BLaER1 treated with 17β-estradiol and CSF1 and Interleukin-3, amounts not matched to agents 10 nM and 100 nM (cell line): Measurements from ENCODE around the gene CD276.
A peak's percentile ranks its signal among the peaks of the same experiment; 100 is the strongest.

Experiments used
- H3K27ac ChIP-seq, 11 experiments: shearing (Covaris generic); formaldehyde crosslinking; 2 replicates each; pipeline ENCODE4 v1.8.1; 2022
- H3K27me3 ChIP-seq, 11 experiments: shearing (Covaris generic); formaldehyde crosslinking; 2 replicates each; pipeline ENCODE4 v1.8.1; 2022
- H3K36me3 ChIP-seq, 11 experiments: shearing (Covaris generic); formaldehyde crosslinking; 2 replicates each; pipeline ENCODE4 v1.8.1; 2022
- H3K4me1 ChIP-seq, 10 experiments: shearing (Covaris generic); formaldehyde crosslinking; 2 replicates each; pipeline ENCODE4 v1.8.1; 2022
- H3K4me2 ChIP-seq, 11 experiments: shearing (Covaris generic); formaldehyde crosslinking; 2 replicates each; pipeline ENCODE4 v1.8.1; 2022
- H3K4me3 ChIP-seq, 10 experiments: shearing (Covaris generic); formaldehyde crosslinking; 2 replicates each; pipeline ENCODE4 v1.8.1; 2022
- H3K9ac ChIP-seq, 11 experiments: shearing (Covaris generic); formaldehyde crosslinking; 2 replicates each; pipeline ENCODE4 v1.8.1; 2022
- H3K9me3 ChIP-seq, 11 experiments: shearing (Covaris generic); formaldehyde crosslinking; replicated peaks in 1 of 11; 2 replicates each; pipeline ENCODE4 v1.8.1; 2022
- H4K20me1 ChIP-seq, 11 experiments: shearing (Covaris generic); formaldehyde crosslinking; 2 replicates each; pipeline ENCODE4 v1.8.1; 2022
- Cebpa-rat ChIP-seq, 11 experiments: shearing (Covaris generic); IDR thresholded peaks; 2 replicates each; pipeline ENCODE4 v1.8.1; 2022

CD276 gene

GRCh38 chr15:73681063-73681462, 3.1 kb upstream of the CD276 start:
- H4K20me1 ChIP-seq = peaks cover 0 to 6% (median 0%) of the 10 kb centered on the region in 11 experiments; a peak in 6 of 22 replicates
- no peaks in the 10 kb centered on the region for H3K9me3 ChIP-seq
- TF ChIP-seq Cebpa-rat (IDR thresholded peaks at IDR 0.05) = no peak
- no peaks in the 10 kb centered on the region for H3K27me3 ChIP-seq
- no peak overlapping the region for H3K4me3 ChIP-seq
- peak overlapping the region in 5 of 11 experiments; percentile 38 to 91 (median 83); a peak in 10 of 22 replicates for H3K4me2 ChIP-seq
- H3K36me3 ChIP-seq = no peaks in the 10 kb centered on the region
- H3K27ac ChIP-seq = peak overlapping the region in 1 of 11 experiments; percentile 30; a peak in 1 of 22 replicates
- H3K9ac ChIP-seq = no peak overlapping the region
- peaks cover 11 to 84% (median 49%) of the 10 kb centered on the region in 10 experiments for H3K4me1 ChIP-seq

- Histone ChIP-seq H4K20me1 (peaks cover 0 to 16% (median 0%) of the 10 kb centered on the region in 11 experiments; a peak in 7 of 22 replicates), H3K27me3 (no peaks in the 10 kb centered on the region), H3K4me3 (no peak overlapping the region), H3K4me1 (peaks cover 17 to 94% (median 57%) of the 10 kb centered on the region in 10 experiments), H3K36me3 (no peaks in the 10 kb centered on the region), H3K9me3 (no peaks in the 10 kb centered on the region), H3K4me2 (peak overlapping the region in 6 of 11 experiments; percentile 12 to 91 (median 76); a peak in 10 of 22 replicates), H3K27ac (no peak overlapping the region), H3K9ac (no peak overlapping the region)
- no peak for TF ChIP-seq Cebpa-rat (IDR thresholded peaks at IDR 0.05)
Measured at GRCh38 chr15:73681856-73682599, 2.2 kb upstream of the CD276 start.

GRCh38 chr15:73682600-73683090, 1.5 kb upstream of the CD276 start:
- Histone ChIP-seq H3K4me2 (peak overlapping the region in 6 of 11 experiments; percentile 12 to 91 (median 76); a peak in 10 of 22 replicates), H3K9me3 (no peaks in the 10 kb centered on the region), H3K27ac (no peak overlapping the region; a peak in 1 of 22 replicates), H3K36me3 (no peaks in the 10 kb centered on the region), H3K4me3 (no peak overlapping the region), H3K9ac (no peak overlapping the region), H4K20me1 (peaks cover 0 to 22% (median 0%) of the 10 kb centered on the region in 11 experiments; a peak in 8 of 22 replicates), H3K27me3 (no peaks in the 10 kb centered on the region), H3K4me1 (peaks cover 17 to 95% (median 61%) of the 10 kb centered on the region in 10 experiments)
- TF ChIP-seq Cebpa-rat (IDR thresholded peaks at IDR 0.05) = no peak

- Histone ChIP-seq H3K4me2 (peak overlapping the region; percentile 68 to 91 (median 83)), H3K4me3 (peak overlapping the region in 3 of 10 experiments; percentile 62 to 74 (median 72); a peak in 3 of 20 replicates), H3K27me3 (no peaks in the 10 kb centered on the region), H3K4me1 (peaks cover 17 to 95% (median 63%) of the 10 kb centered on the region in 10 experiments), H3K27ac (peak overlapping the region in 7 of 11 experiments; percentile 24 to 87 (median 84); a peak in 9 of 22 replicates), H4K20me1 (peaks cover 0 to 29% (median under 1%) of the 10 kb centered on the region in 11 experiments; a peak in 10 of 22 replicates), H3K36me3 (no peaks in the 10 kb centered on the region), H3K9me3 (no peaks in the 10 kb centered on the region), H3K9ac (peak overlapping the region in 6 of 11 experiments; percentile 21 to 88 (median 84); a peak in 7 of 22 replicates)
- TF ChIP-seq Cebpa-rat (IDR thresholded peaks at IDR 0.05) = no peak
Measured at GRCh38 chr15:73683257-73683776, 866 bp upstream of the CD276 start.

- H4K20me1 ChIP-seq = peaks cover 0 to 44% (median 5%) of the 10 kb centered on the region in 11 experiments; a peak in 11 of 22 replicates
- TF ChIP-seq Cebpa-rat (IDR thresholded peaks at IDR 0.05) = no peak
- peak overlapping the region; percentile 80 to 90 (median 85) for H3K9ac ChIP-seq
- peaks cover 17 to 97% (median 61%) of the 10 kb centered on the region in 10 experiments for H3K4me1 ChIP-seq
- H3K9me3 ChIP-seq = no peaks in the 10 kb centered on the region
- no peaks in the 10 kb centered on the region for H3K27me3 ChIP-seq
- H3K4me2 ChIP-seq = peak overlapping the region; percentile 77 to 96 (median 85)
- peak overlapping the region; percentile 70 to 87 (median 83) for H3K27ac ChIP-seq
- no peaks in the 10 kb centered on the region for H3K36me3 ChIP-seq
- peak overlapping the region; percentile 62 to 80 (median 72) for H3K4me3 ChIP-seq
Measured at GRCh38 chr15:73684581-73685455, 635 bp downstream of the CD276 start.

GRCh38 chr15:73685981-73686380, 1.8 kb downstream of the CD276 start:
- Histone ChIP-seq H3K4me1 (peaks cover 17 to 97% (median 57%) of the 10 kb centered on the region in 10 experiments), H3K36me3 (no peaks in the 10 kb centered on the region), H3K27me3 (no peaks in the 10 kb centered on the region), H3K4me3 (peak overlapping the region in 4 of 10 experiments; percentile 71 to 80 (median 78); a peak in 7 of 20 replicates), H3K9ac (peak overlapping the region in 4 of 11 experiments; percentile 25 to 87 (median 84); a peak in 3 of 22 replicates), H3K27ac (peak overlapping the region in 2 of 11 experiments; percentile 9 to 87; a peak in 3 of 22 replicates), H3K9me3 (no peaks in the 10 kb centered on the region), H3K4me2 (peak overlapping the region; percentile 77 to 96 (median 85)), H4K20me1 (peaks cover 0 to 56% (median 5%) of the 10 kb centered on the region in 11 experiments; a peak in 14 of 22 replicates)
- TF ChIP-seq Cebpa-rat (IDR thresholded peaks at IDR 0.05) = no peak

- Histone ChIP-seq H3K9me3 (no peaks in the 10 kb centered on the region), H4K20me1 (peaks cover 0 to 64% (median 13%) of the 10 kb centered on the region in 11 experiments; a peak in 16 of 22 replicates), H3K4me3 (peak overlapping the region in 2 of 10 experiments; percentile 77 to 80; a peak in 4 of 20 replicates), H3K27ac (peak overlapping the region in 2 of 11 experiments; percentile 21 to 87; a peak in 2 of 22 replicates), H3K27me3 (no peaks in the 10 kb centered on the region), H3K4me2 (peak overlapping the region in 8 of 11 experiments; percentile 79 to 96 (median 86); a peak in 12 of 22 replicates), H3K9ac (peak overlapping the region in 2 of 11 experiments; percentile 83 to 87; a peak in 3 of 22 replicates), H3K36me3 (no peaks in the 10 kb centered on the region), H3K4me1 (peaks cover 17 to 97% (median 54%) of the 10 kb centered on the region in 10 experiments)
- no peak for TF ChIP-seq Cebpa-rat (IDR thresholded peaks at IDR 0.05)
Measured at GRCh38 chr15:73686781-73687256, 2.6 kb downstream of the CD276 start.

- peak overlapping the region in 7 of 11 experiments; percentile 79 to 96 (median 86); a peak in 10 of 22 replicates for H3K4me2 ChIP-seq
Measured at GRCh38 chr15:73687351-73687750, 3.2 kb downstream of the CD276 start.

More at GRCh38 chr15:73687351-73687750, 3.2 kb downstream of the CD276 start:
- peaks cover 17 to 97% (median 50%) of the 10 kb centered on the region in 10 experiments for H3K4me1 ChIP-seq
- H3K4me3 ChIP-seq = peak overlapping the region in 2 of 10 experiments; percentile 77 to 80; a peak in 2 of 20 replicates
- peak overlapping the region in 2 of 11 experiments; percentile 21 to 30; a peak in 2 of 22 replicates for H3K27ac ChIP-seq
- no peaks in the 10 kb centered on the region for H3K9me3 ChIP-seq
- no peaks in the 10 kb centered on the region for H3K27me3 ChIP-seq
- no peak for TF ChIP-seq Cebpa-rat (IDR thresholded peaks at IDR 0.05)
- H3K9ac ChIP-seq = peak overlapping the region in 1 of 11 experiments; percentile 87; a peak in 2 of 22 replicates
- peaks cover 0 to 69% (median 14%) of the 10 kb centered on the region in 11 experiments; a peak in 16 of 22 replicates for H4K20me1 ChIP-seq
- H3K36me3 ChIP-seq = no peaks in the 10 kb centered on the region
